Kidney (tissue), 14 donors: ENCODE results near the gene KCTD10. TPM values are rescaled to one million over a fixed set of nuclear protein-coding genes. Genes with fewer than 3 reads are reported as not detected.

Source experiments
- DNase-seq, 5 donors: peaks; one replicate each; pipeline ENCODE4 v3.0.0-alpha.2; 2013 to 2020
- FAIRE-seq: peaks from 2 replicates; lab custom pipeline; 2012; peaks lifted over from hg19 to GRCh38; lab: Jason Lieb, UNC
- H3K27ac ChIP-seq, 2 donors: one replicate each; pipeline ENCODE4 v1.7.0; 2013; ENCODE audit warnings: low read depth in 2 of 2, low read length in 2 of 2, inconsistent platforms in 1 of 2
- H3K27me3 ChIP-seq: one replicate; pipeline ENCODE4 v1.7.1; 2013; ENCODE audit warnings: low read length, inconsistent platforms; ENCODE audit not compliant: control insufficient read depth, insufficient read depth
- H3K36me3 ChIP-seq, 3 donors: one replicate each; pipeline versions ENCODE4 v1.7.0 to v1.7.1; 2013; ENCODE audit warnings: low read length in 3 of 3, control low read depth in 1 of 3, inconsistent platforms in 1 of 3; ENCODE audit not compliant: insufficient read depth in 3 of 3, control insufficient read depth in 2 of 3
- H3K4me1 ChIP-seq, 3 donors: one replicate each; pipeline versions ENCODE4 v1.7.0 to v1.7.1; 2013; ENCODE audit warnings: low read length in 3 of 3, inconsistent platforms in 1 of 3, low read depth in 1 of 3; ENCODE audit not compliant: control insufficient read depth in 2 of 3, insufficient read depth in 2 of 3
- H3K4me3 ChIP-seq, 3 donors: one replicate each; pipeline versions ENCODE4 v1.7.0 to v1.8.1; 2013; ENCODE audit warnings: low read length in 3 of 3, control low read depth in 1 of 3, inconsistent platforms in 1 of 3
- H3K9ac ChIP-seq, 3 donors: one replicate each; pipeline versions ENCODE4 v1.7.0 to v1.7.1; 2013; ENCODE audit warnings: low read length in 3 of 3, control low read depth in 1 of 3, inconsistent platforms in 1 of 3
- H3K9me3 ChIP-seq, 3 donors: one replicate each; pipeline versions ENCODE4 v1.7.0 to v1.7.1; 2013; ENCODE audit warnings: low read length in 3 of 3, control low read depth in 1 of 3, inconsistent platforms in 1 of 3; ENCODE audit not compliant: control insufficient read depth in 2 of 3, insufficient read depth in 1 of 3
- intact Hi-C: fragments of 100-400 bp; cut with DNase I; formaldehyde crosslinking; loops from one replicate; pipeline ENCODE4 v1.11.1; 2022
- polyA plus RNA-seq: library from polyadenylated mRNA; stranded (reverse); fragments of 350-450 nt; fragmentation: Illumina TruSeq; extraction: RNeasy Lipid Tissue Mini Kit (QIAGEN cat#74804); gene quantifications from one replicate; pipeline ENCODE4 v1.2.3, GENCODE V29; 2014; ENCODE audit warnings: low read depth, low replicate concordance; ENCODE audit not compliant: insufficient read depth
- total RNA-seq: library from RNA; stranded (reverse); fragmentation: NEBNext Ultra II Directional; extraction: Animal tissue kit (Norgen Biotek cat#: 25700); gene quantifications from one replicate; pipeline ENCODE4 v1.2.1, GENCODE V29; 2021
- TF ChIP-seq, protein P1 (sequence below): IDR thresholded peaks from 3 replicates; pipeline ENCODE4 v1.5.1; 2012; ENCODE audit warnings: mild to moderate bottlenecking, moderate library complexity, borderline replicate concordance; ENCODE audit not compliant: insufficient read depth; ENCODE audit errors: extremely low read depth
- donor health status: control.
- donor health status: control.
- donor health status: control.
- donor health status: control.
- donor health status: control.
- donor health status: DM: yes; HTN: yes; CAD: no.
- donor health status: Normal renal cell carcinoma (clear cell type).

Gene KCTD10
- total and polyA plus RNA-seq, 2 donors from 2014 or later: 23.6 to 72.1 TPM

DNA sequence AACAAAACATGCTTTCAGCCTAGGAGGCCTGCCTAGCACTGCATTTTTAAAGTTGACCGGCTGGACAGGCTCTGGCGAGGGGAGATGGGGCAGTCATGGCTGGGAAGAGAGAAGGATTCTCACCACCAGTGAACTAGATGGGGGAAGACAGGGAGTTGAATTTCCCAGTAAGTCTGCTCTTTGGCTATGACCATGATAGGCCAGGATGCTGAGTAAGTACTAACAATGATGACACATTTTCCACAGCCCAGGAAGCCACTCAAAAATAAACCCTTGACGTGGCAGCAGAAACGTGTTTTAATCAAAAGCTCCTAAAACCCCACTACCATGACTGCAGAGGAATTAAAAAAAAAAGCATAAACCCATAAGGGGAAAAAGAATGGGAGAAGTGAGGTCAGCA, 19.0 kb downstream of the KCTD10 start:
- H3K27me3 ChIP-seq: no peaks in the 10 kb centered on the region
- intact Hi-C loops: no loop called here
- H3K4me3 ChIP-seq: no peak overlapping the region
- H3K9me3 ChIP-seq: no peaks in the 10 kb centered on the region
- no peak for FAIRE-seq
- H3K36me3 ChIP-seq: peaks cover 9 to 55% (median 28%) of the 10 kb centered on the region in 3 donors
- no peak overlapping the region for H3K9ac ChIP-seq
- TF ChIP-seq, protein P1, sequence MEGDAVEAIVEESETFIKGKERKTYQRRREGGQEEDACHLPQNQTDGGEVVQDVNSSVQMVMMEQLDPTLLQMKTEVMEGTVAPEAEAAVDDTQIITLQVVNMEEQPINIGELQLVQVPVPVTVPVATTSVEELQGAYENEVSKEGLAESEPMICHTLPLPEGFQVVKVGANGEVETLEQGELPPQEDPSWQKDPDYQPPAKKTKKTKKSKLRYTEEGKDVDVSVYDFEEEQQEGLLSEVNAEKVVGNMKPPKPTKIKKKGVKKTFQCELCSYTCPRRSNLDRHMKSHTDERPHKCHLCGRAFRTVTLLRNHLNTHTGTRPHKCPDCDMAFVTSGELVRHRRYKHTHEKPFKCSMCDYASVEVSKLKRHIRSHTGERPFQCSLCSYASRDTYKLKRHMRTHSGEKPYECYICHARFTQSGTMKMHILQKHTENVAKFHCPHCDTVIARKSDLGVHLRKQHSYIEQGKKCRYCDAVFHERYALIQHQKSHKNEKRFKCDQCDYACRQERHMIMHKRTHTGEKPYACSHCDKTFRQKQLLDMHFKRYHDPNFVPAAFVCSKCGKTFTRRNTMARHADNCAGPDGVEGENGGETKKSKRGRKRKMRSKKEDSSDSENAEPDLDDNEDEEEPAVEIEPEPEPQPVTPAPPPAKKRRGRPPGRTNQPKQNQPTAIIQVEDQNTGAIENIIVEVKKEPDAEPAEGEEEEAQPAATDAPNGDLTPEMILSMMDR: no peak
- H3K4me1 ChIP-seq: peaks cover 4 to 33% (median 26%) of the 10 kb centered on the region in 3 donors
- peak overlapping the region in 1 of 2 donors; percentile 26 for H3K27ac ChIP-seq
- DNase-seq: no peak

DNA sequence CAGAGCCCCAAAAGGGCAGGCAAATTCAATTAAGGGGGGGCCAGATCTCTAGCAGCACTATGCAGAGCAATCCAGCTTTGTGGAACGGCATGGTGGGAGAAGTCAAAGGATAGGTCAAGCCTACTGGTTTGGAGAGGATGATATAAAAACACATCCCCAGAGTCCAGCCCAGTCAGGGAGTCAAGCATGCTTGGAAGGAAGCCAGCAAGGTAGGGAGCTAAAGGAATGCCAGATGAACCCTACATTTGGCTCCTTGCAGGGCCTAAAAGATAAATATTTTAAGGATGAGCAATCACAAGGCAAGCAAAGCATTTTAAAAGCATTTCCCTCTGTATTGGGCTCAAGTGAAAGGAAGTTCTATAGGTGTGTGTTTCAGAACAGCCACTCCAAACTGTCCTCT, 21.4 kb downstream of the KCTD10 start:
- H3K9me3 ChIP-seq: no peaks in the 10 kb centered on the region
- H3K9ac ChIP-seq: no peak overlapping the region
- intact Hi-C loops: no loop called here
- no peak overlapping the region for H3K4me3 ChIP-seq
- no peak overlapping the region for H3K27ac ChIP-seq
- H3K36me3 ChIP-seq: peaks cover 11 to 61% (median 38%) of the 10 kb centered on the region in 3 donors
- H3K4me1 ChIP-seq: peaks cover 0 to 9% (median 7%) of the 10 kb centered on the region in 3 donors
- TF ChIP-seq, protein P1: no peak
- FAIRE-seq: no peak
- DNase-seq: no peak
- H3K27me3 ChIP-seq: no peaks in the 10 kb centered on the region

DNA sequence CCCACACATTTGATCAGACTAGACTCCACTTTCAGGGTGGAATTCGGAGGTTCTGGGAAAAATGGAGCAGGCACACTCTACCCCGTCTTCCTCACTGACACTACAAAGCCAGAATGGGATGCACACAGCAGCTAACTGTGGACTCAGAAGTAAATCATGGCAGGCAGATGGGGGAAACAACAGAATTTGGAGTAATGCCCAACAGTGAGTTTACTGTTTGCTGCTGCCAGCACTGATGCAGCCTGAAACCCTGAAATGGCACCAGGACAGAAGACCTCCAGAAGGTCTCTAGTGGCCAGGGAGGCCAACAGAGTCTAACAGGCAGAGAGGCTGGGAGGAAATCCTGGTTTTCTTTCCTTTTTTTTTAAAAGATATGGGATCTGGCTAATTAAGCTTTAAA, 24.6 kb downstream of the KCTD10 start:
- TF ChIP-seq, protein P1: no peak
- DNase-seq (no peak), FAIRE-seq (no peak)
- intact Hi-C loops: no loop called here
- Histone ChIP-seq H3K27me3 (no peaks in the 10 kb centered on the region), H3K9ac (no peak overlapping the region), H3K4me3 (no peak overlapping the region), H3K9me3 (no peaks in the 10 kb centered on the region), H3K4me1 (peaks cover 0 to 4% (median 0%) of the 10 kb centered on the region in 3 donors), H3K27ac (no peak overlapping the region), H3K36me3 (peaks cover 11 to 49% (median 34%) of the 10 kb centered on the region in 3 donors)

DNA sequence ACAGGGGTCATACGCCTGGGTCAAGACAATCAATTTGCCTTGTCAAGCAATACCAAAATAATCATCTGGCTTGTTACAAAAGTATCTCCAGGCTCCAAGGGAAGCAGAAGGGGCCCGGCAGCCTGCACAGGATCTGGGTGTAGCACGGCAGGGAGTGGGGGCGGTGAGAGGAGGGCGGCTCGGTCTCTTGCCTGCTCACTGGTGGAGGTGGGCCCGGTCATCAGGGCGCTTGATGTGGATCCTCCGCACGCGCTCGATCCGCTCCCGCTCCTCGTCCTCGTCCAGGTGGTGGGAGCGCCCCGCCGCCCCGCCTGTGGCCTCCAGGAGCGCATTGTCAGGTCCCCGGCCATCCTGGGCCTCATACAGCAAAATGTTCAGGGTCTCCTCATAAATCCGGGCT, 25.7 kb downstream of the KCTD10 start:
- no peak for DNase-seq
- no peak overlapping the region for H3K27ac ChIP-seq
- no peaks in the 10 kb centered on the region for H3K27me3 ChIP-seq
- FAIRE-seq: no peak
- peaks cover 0 to 4% (median 0%) of the 10 kb centered on the region in 3 donors for H3K4me1 ChIP-seq
- H3K36me3 ChIP-seq: peaks cover 4 to 49% (median 33%) of the 10 kb centered on the region in 3 donors
- no peak overlapping the region for H3K4me3 ChIP-seq
- H3K9me3 ChIP-seq: no peaks in the 10 kb centered on the region
- H3K9ac ChIP-seq: no peak overlapping the region
- intact Hi-C loops: no loop called here
- TF ChIP-seq, protein P1: no peak
